ENCODE results near the gene SPRED2.

Gene SPRED2

GRCh38 chr2:65311049-65311448 lies 121.3 kb downstream of the SPRED2 start:
- no peak overlapping the region for H3K9ac ChIP-seq (ENCODE audit: low read depth, low read length)
- H3K27ac ChIP-seq (ENCODE audit: low read length), result no peak overlapping the region
- H3K4me1 ChIP-seq (ENCODE audit: insufficient read depth, low read length), result no peaks in the 10 kb centered on the region
- H3K4me3 ChIP-seq (ENCODE audit: low read length), result no peak overlapping the region
- H3K27me3 ChIP-seq (ENCODE audit: insufficient read depth, low read length), result no peaks in the 10 kb centered on the region
- no peaks in the 10 kb centered on the region for H3K9me3 ChIP-seq (ENCODE audit: insufficient read depth, low read depth, low read length)
- peaks cover 23% of the 10 kb centered on the region for H3K36me3 ChIP-seq (ENCODE audit: insufficient read depth, low read depth, low read length)

GRCh38 chr2:65309699-65310098 lies 122.7 kb downstream of the SPRED2 start:
- Histone ChIP-seq H3K9ac (ENCODE audit: low read depth, low read length) (no peak overlapping the region), H3K27ac (ENCODE audit: low read length) (no peak overlapping the region), H3K9me3 (ENCODE audit: insufficient read depth, low read depth, low read length) (no peaks in the 10 kb centered on the region), H3K4me1 (ENCODE audit: insufficient read depth, low read length) (no peaks in the 10 kb centered on the region), H3K27me3 (ENCODE audit: insufficient read depth, low read length) (no peaks in the 10 kb centered on the region), H3K36me3 (ENCODE audit: insufficient read depth, low read depth, low read length) (peaks cover 18% of the 10 kb centered on the region), H3K4me3 (ENCODE audit: low read length) (no peak overlapping the region)

GRCh38 chr2:65305934-65306333 lies 126.5 kb downstream of the SPRED2 start:
- Histone ChIP-seq H3K4me3 (ENCODE audit: low read length) (no peak overlapping the region), H3K9ac (ENCODE audit: low read depth, low read length) (no peak overlapping the region), H3K9me3 (ENCODE audit: insufficient read depth, low read depth, low read length) (no peaks in the 10 kb centered on the region), H3K27me3 (ENCODE audit: insufficient read depth, low read length) (no peaks in the 10 kb centered on the region; the same call in 1 of the 2 replicates), H3K4me1 (ENCODE audit: insufficient read depth, low read length) (peaks cover 8% of the 10 kb centered on the region; the same call in 1 of the 2 replicates), H3K36me3 (ENCODE audit: insufficient read depth, low read depth, low read length) (no peaks in the 10 kb centered on the region), H3K27ac (ENCODE audit: low read length) (no peak overlapping the region)

GRCh38 chr2:65300761-65301711 lies 131.4 kb downstream of the SPRED2 start:
- no peak overlapping the region for H3K9ac ChIP-seq (ENCODE audit: low read depth, low read length)
- no peaks in the 10 kb centered on the region for H3K9me3 ChIP-seq (ENCODE audit: insufficient read depth, low read depth, low read length)
- H3K27me3 ChIP-seq (ENCODE audit: insufficient read depth, low read length), result no peaks in the 10 kb centered on the region; the same call in 1 of the 2 replicates
- H3K36me3 ChIP-seq (ENCODE audit: insufficient read depth, low read depth, low read length), result no peaks in the 10 kb centered on the region
- no peak overlapping the region for H3K27ac ChIP-seq (ENCODE audit: low read length)
- H3K4me1 ChIP-seq (ENCODE audit: insufficient read depth, low read length), result peaks cover 17% of the 10 kb centered on the region; the same call in 1 of the 2 replicates
- peak overlapping the region; percentile 11; the same call in 1 of the 2 replicates for H3K4me3 ChIP-seq (ENCODE audit: low read length)

GRCh38 chr2:65300134-65300760 lies 132.2 kb downstream of the SPRED2 start:
- Histone ChIP-seq H3K9ac (ENCODE audit: low read depth, low read length) (no peak overlapping the region), H3K9me3 (ENCODE audit: insufficient read depth, low read depth, low read length) (no peaks in the 10 kb centered on the region), H3K27me3 (ENCODE audit: insufficient read depth, low read length) (no peaks in the 10 kb centered on the region; the same call in 1 of the 2 replicates), H3K27ac (ENCODE audit: low read length) (no peak overlapping the region), H3K4me3 (ENCODE audit: low read length) (no peak overlapping the region), H3K4me1 (ENCODE audit: insufficient read depth, low read length) (peaks cover 17% of the 10 kb centered on the region; the same call in 1 of the 2 replicates), H3K36me3 (ENCODE audit: insufficient read depth, low read depth, low read length) (no peaks in the 10 kb centered on the region)

- Histone ChIP-seq H3K4me3 (ENCODE audit: low read length) (no peak overlapping the region), H3K27ac (ENCODE audit: low read length) (no peak overlapping the region), H3K36me3 (ENCODE audit: insufficient read depth, low read depth, low read length) (no peaks in the 10 kb centered on the region), H3K4me1 (ENCODE audit: insufficient read depth, low read length) (peaks cover 17% of the 10 kb centered on the region; the same call in 1 of the 2 replicates), H3K9ac (ENCODE audit: low read depth, low read length) (no peak overlapping the region), H3K27me3 (ENCODE audit: insufficient read depth, low read length) (no peaks in the 10 kb centered on the region; the same call in none of the 2 replicates), H3K9me3 (ENCODE audit: insufficient read depth, low read depth, low read length) (no peaks in the 10 kb centered on the region)
These were observed 133.2 kb downstream of the SPRED2 start for GRCh38 chr2:65299246-65299645.

- Histone ChIP-seq H3K4me1 (ENCODE audit: insufficient read depth, low read length) (peaks cover 17% of the 10 kb centered on the region; the same call in 1 of the 2 replicates), H3K27ac (ENCODE audit: low read length) (no peak overlapping the region)
These were observed 134.3 kb downstream of the SPRED2 start for GRCh38 chr2:65298089-65298488.

GRCh38 chr2:65297544-65297943 lies 134.9 kb downstream of the SPRED2 start:
- Histone ChIP-seq H3K27ac (ENCODE audit: low read length) (no peak overlapping the region), H3K9me3 (ENCODE audit: insufficient read depth, low read depth, low read length) (no peaks in the 10 kb centered on the region), H3K4me3 (ENCODE audit: low read length) (no peak overlapping the region), H3K4me1 (ENCODE audit: insufficient read depth, low read length) (peaks cover 17% of the 10 kb centered on the region; the same call in 1 of the 2 replicates), H3K9ac (ENCODE audit: low read depth, low read length) (no peak overlapping the region), H3K36me3 (ENCODE audit: insufficient read depth, low read depth, low read length) (no peaks in the 10 kb centered on the region), H3K27me3 (ENCODE audit: insufficient read depth, low read length) (no peaks in the 10 kb centered on the region; the same call in none of the 2 replicates)

More at GRCh38 chr2:65298089-65298488, 134.3 kb downstream of the SPRED2 start:
- no peaks in the 10 kb centered on the region for H3K9me3 ChIP-seq (ENCODE audit: insufficient read depth, low read depth, low read length)
- no peaks in the 10 kb centered on the region for H3K36me3 ChIP-seq (ENCODE audit: insufficient read depth, low read depth, low read length)
- no peaks in the 10 kb centered on the region; the same call in none of the 2 replicates for H3K27me3 ChIP-seq (ENCODE audit: insufficient read depth, low read length)
- H3K9ac ChIP-seq (ENCODE audit: low read depth, low read length), result no peak overlapping the region
- H3K4me3 ChIP-seq (ENCODE audit: low read length), result no peak overlapping the region

- Histone ChIP-seq H3K9ac (ENCODE audit: low read depth, low read length) (no peak overlapping the region), H3K4me3 (ENCODE audit: low read length) (no peak overlapping the region), H3K27ac (ENCODE audit: low read length) (no peak overlapping the region), H3K9me3 (ENCODE audit: insufficient read depth, low read depth, low read length) (no peaks in the 10 kb centered on the region), H3K36me3 (ENCODE audit: insufficient read depth, low read depth, low read length) (no peaks in the 10 kb centered on the region), H3K4me1 (ENCODE audit: insufficient read depth, low read length) (peaks cover 17% of the 10 kb centered on the region; the same call in 1 of the 2 replicates), H3K27me3 (ENCODE audit: insufficient read depth, low read length) (no peaks in the 10 kb centered on the region; the same call in none of the 2 replicates)
These were observed 135.4 kb downstream of the SPRED2 start for GRCh38 chr2:65296971-65297370.

GRCh38 chr2:65294701-65295100 lies 137.7 kb downstream of the SPRED2 start:
- H3K36me3 ChIP-seq (ENCODE audit: insufficient read depth, low read depth, low read length), result no peaks in the 10 kb centered on the region
- H3K4me1 ChIP-seq (ENCODE audit: insufficient read depth, low read length), result no peaks in the 10 kb centered on the region
- no peaks in the 10 kb centered on the region for H3K9me3 ChIP-seq (ENCODE audit: insufficient read depth, low read depth, low read length)
- no peak overlapping the region for H3K9ac ChIP-seq (ENCODE audit: low read depth, low read length)
- H3K27ac ChIP-seq (ENCODE audit: low read length), result no peak overlapping the region
- H3K27me3 ChIP-seq (ENCODE audit: insufficient read depth, low read length), result no peaks in the 10 kb centered on the region; the same call in 1 of the 2 replicates
- no peak overlapping the region for H3K4me3 ChIP-seq (ENCODE audit: low read length)

GRCh38 chr2:65294136-65294535 lies 138.3 kb downstream of the SPRED2 start:
- Histone ChIP-seq H3K36me3 (ENCODE audit: insufficient read depth, low read depth, low read length) (no peaks in the 10 kb centered on the region), H3K27me3 (ENCODE audit: insufficient read depth, low read length) (no peaks in the 10 kb centered on the region; the same call in 1 of the 2 replicates), H3K4me1 (ENCODE audit: insufficient read depth, low read length) (no peaks in the 10 kb centered on the region), H3K27ac (ENCODE audit: low read length) (no peak overlapping the region), H3K4me3 (ENCODE audit: low read length) (no peak overlapping the region), H3K9me3 (ENCODE audit: insufficient read depth, low read depth, low read length) (no peaks in the 10 kb centered on the region), H3K9ac (ENCODE audit: low read depth, low read length) (no peak overlapping the region)

Data from iPS-20b (cell line).